HG03097 (cell line): ENCODE data around the gene NDFIP2.

Source experiments
- ATAC-seq: cut with Tn5 transposase; IDR thresholded peaks from one replicate; pipeline ENCODE4 v1.9.1; 2021; ENCODE audit not compliant: unreplicated experiment, low FRiP score

Gene NDFIP2

DNA sequence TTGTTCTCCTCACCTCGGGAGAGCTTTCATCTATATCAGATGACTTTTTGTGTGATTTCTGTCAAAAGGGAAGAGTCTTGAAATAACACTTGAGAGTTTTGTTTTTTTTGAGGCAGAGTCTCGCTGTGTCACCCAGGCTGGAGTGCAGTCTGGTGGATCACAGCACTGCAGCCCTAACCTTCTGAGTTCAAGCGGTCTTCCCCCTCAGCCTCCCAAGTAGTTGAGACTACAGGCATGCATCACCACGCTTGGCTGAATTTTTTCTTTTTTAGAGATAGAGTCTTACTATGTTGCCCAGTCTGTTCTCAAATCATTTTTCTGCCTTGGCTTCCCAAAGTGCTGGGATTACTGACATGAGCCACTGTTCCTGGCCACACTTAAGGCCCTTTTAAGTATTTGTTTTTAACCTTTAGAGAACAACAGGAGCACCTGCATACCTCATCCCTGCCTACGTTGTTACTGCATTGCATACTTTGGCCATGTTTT, 11.4 kb downstream of the NDFIP2 start:
- no peak for ATAC-seq

GRCh38 chr13:79492918-79493594, 12.1 kb downstream of the NDFIP2 start:
- ATAC-seq = no peak

DNA sequence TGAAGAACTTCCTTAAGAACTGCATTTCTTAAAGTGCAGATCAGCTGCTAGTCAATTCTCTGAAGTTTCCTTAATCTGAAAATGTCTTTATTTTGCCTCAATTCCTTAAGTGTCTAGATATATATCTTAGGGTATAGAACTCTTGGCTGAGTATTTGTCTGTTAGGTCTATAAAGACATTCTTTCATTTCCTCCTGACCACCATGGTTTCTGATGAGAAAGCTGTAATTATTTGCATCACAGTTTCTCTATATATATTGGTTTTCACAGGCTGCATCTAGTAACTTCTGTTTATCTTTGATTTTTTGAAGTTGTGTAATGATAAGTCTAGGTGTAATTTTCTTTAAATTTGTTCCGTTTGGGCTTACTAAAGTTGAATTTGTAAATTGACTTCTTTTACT, 15.2 kb downstream of the NDFIP2 start:
- ATAC-seq = no peak

DNA sequence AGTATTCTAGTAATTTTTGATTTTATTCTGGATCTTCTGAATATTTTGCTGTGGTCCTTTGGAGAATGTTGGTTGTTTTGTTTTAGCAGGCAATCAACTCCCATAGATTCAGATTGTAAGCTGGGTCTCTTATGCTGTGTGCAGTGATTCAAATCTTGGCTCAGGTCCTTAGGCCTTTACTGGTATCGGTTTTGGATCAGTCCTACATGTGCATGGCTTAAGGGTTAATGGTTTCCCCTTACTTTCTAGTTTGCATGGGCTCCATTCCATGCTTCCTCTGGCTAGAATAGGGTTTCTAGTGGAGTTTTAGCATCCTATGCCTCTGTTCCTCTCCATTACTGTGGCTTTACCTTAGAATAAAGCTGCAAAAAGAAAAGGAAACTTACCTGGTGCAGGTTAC, 16.1 kb downstream of the NDFIP2 start:
- no peak for ATAC-seq

DNA sequence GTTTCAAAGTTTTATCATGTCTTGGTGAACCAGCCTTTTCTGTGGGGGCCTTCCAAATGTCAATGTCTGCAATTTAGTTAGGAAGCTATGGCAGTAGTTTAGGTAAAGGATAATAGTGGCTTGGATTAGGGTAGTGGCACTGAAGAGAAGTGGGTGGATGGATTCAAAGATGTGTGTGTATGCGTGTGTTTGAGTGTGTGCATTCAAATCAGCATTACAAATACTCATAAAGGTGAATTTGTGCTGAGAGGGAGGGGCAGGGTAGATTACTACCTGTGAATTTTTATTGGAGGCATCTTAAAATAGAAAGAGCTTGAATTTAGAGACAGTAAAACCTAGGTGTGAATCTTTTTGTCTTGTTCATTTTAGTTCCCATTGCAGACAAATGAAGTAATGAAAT, 16.9 kb downstream of the NDFIP2 start:
- no peak for ATAC-seq

DNA sequence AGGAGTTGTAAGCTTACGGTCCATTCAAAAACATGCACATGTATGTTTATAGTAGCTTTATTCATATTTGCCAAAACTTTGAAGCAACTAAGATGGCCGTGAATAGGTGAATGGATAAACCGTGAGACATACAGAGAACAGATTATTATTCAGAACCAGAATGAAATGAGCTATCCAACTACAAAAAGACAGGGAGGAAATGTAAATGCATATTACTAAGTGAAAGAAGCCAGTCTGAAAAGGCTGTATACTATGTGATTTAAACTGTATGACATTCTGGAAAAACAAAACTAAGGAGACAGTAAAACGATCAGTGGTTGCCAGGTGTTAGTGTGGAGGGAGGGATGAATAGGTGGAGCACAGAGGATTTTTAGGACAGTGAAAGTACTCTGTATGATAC, 19.9 kb downstream of the NDFIP2 start:
- ATAC-seq = no peak

GRCh38 chr13:79501538-79502232, 20.7 kb downstream of the NDFIP2 start:
- no peak for ATAC-seq

DNA sequence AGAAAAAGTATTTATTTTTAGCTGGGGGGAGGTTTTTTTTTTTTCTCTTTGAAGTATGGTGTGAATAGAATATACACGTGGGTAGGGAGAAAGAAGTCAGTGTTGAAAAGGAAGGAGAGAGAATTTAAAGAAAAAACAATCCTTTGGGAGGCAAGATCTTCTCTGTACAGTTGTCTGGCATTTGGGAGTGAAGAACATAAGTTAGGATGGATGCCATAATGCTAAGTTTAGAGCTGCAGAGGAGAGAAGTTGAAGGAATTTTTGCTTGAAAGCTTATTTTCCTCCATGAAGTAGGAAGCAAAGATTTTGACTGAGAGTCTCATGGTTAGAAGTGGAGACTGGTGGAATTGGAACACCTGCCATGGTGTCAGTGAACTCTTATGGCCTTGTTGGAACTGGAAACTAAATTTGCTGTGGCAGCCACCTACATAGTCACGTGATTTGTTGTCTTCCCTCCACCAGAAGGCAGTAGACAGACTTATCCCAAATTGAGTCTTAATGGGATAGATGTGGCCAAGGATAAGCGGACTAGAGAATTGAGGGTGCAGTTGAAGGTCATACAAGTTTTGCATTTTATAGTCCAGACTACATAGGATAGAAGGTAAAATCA, 22.0 kb downstream of the NDFIP2 start:
- ATAC-seq = no peak

- no peak for ATAC-seq
Measured at GRCh38 chr13:79503473-79504017, 22.6 kb downstream of the NDFIP2 start.

GRCh38 chr13:79508224-79508961, 27.4 kb downstream of the NDFIP2 start:
- ATAC-seq = no peak

- no peak for ATAC-seq
Measured at GRCh38 chr13:79511611-79512010, 30.7 kb downstream of the NDFIP2 start.

DNA sequence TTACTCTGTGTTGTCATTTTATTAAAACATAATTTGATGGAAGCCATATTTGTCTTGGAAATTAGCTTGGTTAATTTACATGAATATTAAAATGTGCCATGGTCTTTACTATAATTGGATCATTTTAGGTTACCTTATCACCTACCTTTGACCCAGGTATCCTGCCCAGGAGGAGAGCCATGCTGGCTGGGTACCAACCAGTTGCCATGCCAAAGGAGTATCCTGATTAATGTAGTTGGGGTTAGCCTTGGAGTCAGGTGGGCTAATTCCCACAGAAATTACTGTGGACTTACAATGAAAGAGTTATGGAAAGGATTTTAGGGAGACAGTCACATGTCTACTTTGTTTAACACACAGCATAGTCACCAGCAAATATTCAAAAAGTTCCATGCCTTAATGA, 32.0 kb downstream of the NDFIP2 start:
- no peak for ATAC-seq

DNA sequence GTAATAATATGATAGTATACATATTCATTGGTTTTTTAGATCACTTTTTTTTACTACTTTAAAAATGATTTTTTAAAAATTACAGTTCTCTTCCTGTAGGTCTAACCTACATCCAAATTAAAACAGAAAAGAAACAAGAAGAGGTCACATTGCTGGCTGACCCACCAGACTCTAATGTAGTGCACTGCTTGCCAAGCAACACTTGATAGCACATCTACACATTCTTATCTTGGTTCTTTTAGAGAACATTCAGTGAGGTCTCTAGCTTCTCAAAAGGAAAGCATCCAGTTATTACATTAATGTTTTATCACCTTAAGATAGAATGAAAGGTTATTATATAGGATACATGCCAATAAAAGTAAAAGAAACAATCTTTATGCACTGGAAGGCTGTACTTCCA, 35.6 kb downstream of the NDFIP2 start:
- no peak for ATAC-seq

GRCh38 chr13:79519255-79519654, 38.3 kb downstream of the NDFIP2 start:
- no peak for ATAC-seq

GRCh38 chr13:79522583-79522982, 41.6 kb downstream of the NDFIP2 start:
- ATAC-seq = peak; percentile 89

DNA sequence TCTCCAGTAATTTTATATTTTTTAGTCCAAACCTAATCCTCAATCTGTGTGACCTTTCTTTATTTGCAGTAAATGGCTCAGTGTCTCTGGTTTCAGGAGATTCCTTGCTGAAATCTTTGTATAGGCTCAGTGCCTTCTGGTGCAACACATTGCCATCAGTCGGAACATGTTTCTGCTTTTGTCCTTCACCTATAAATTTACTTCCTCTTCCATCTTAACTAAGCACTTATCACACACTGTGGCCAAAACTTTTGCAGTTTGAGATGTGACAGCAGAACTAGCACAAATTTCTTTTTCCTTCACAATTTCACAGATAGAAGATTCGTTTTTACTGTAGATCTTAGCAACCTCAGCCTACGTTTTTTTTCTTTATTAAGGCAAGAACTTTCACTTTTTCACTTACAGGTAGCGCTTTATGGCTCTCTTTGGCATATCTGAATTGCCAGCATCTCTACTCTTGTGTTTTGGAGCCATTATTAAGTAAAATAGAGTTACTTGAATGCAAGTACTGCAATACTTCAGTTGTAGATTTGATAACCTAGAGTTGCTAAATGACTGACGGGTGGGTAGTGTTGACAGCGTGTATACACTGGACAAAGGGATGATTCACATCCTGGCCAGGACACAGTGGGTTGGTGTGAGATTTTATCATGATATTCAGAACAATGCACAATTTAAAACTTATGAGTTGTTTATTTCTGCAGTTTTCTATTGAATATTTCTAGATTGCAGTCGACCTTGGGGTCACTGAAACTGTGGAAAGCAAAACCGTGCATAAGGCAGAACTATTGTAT, 44.3 kb downstream of the NDFIP2 start:
- no peak for ATAC-seq

GRCh38 chr13:79527698-79528097, 46.7 kb downstream of the NDFIP2 start:
- ATAC-seq = no peak

GRCh38 chr13:79528356-79528755, 47.4 kb downstream of the NDFIP2 start:
- no peak for ATAC-seq

GRCh38 chr13:79528759-79529191, 47.8 kb downstream of the NDFIP2 start:
- ATAC-seq = no peak

GRCh38 chr13:79529817-79530216, 48.9 kb downstream of the NDFIP2 start:
- ATAC-seq = no peak
